Activated naive CD8-positive, alpha-beta T cell treated with anti-CD3 and anti-CD28 coated beads, Interleukin-2, amount 50 U/mL, for 16 hours (primary cell): ENCODE measurements around the gene DNAJA4.
"Not testable (repeated sequence)": the region's sequence is repeated elsewhere in the genome, so short reads cannot be mapped to it uniquely, and the experiment has no call there.

Source experiments
- DNase-seq: peaks from one replicate; pipeline ENCODE4 v3.0.0-alpha.2; 2020; ENCODE audit warnings: low read depth, low spot score

The DNAJA4 gene

GRCh38 chr15:78244101-78244500 is 20.3 kb upstream of the DNAJA4 start:
- no peak for DNase-seq

- DNase-seq = no peak
Measured at GRCh38 chr15:78244893-78245292, 19.5 kb upstream of the DNAJA4 start.

GRCh38 chr15:78245392-78245791 is 19.0 kb upstream of the DNAJA4 start:
- DNase-seq = not testable (repeated sequence)

GRCh38 chr15:78245976-78246620 is 18.3 kb upstream of the DNAJA4 start:
- DNase-seq = not testable (repeated sequence)

- no peak for DNase-seq
Measured at GRCh38 chr15:78247911-78248310, 16.5 kb upstream of the DNAJA4 start.

GRCh38 chr15:78249131-78249530 is 15.2 kb upstream of the DNAJA4 start:
- DNase-seq = no peak

- no peak for DNase-seq
Measured at GRCh38 chr15:78251136-78251535, 13.2 kb upstream of the DNAJA4 start.

GRCh38 chr15:78255421-78256043 is 8.8 kb upstream of the DNAJA4 start:
- DNase-seq = no peak

- no peak for DNase-seq
Measured at GRCh38 chr15:78256044-78256437, 8.3 kb upstream of the DNAJA4 start.

GRCh38 chr15:78257681-78258080 is 6.7 kb upstream of the DNAJA4 start:
- no peak for DNase-seq

GRCh38 chr15:78259232-78259631 is 5.1 kb upstream of the DNAJA4 start:
- no peak for DNase-seq

- no peak for DNase-seq
Measured at GRCh38 chr15:78260489-78260888, 3.9 kb upstream of the DNAJA4 start.

GRCh38 chr15:78261062-78261461 is 3.3 kb upstream of the DNAJA4 start:
- no peak for DNase-seq

- no peak for DNase-seq
Measured at GRCh38 chr15:78263351-78263781, 996 bp upstream of the DNAJA4 start.

- no peak for DNase-seq
Measured at GRCh38 chr15:78263907-78264303, 457 bp upstream of the DNAJA4 start.

GRCh38 chr15:78265137-78265460 is 737 bp downstream of the DNAJA4 start:
- no peak for DNase-seq

GRCh38 chr15:78265752-78266224 is 1.4 kb downstream of the DNAJA4 start:
- no peak for DNase-seq

- no peak for DNase-seq
Measured at GRCh38 chr15:78266229-78266628, 1.9 kb downstream of the DNAJA4 start.

GRCh38 chr15:78266806-78267205 is 2.4 kb downstream of the DNAJA4 start:
- no peak for DNase-seq

GRCh38 chr15:78272316-78272715 is 8.0 kb downstream of the DNAJA4 start:
- DNase-seq = no peak

GRCh38 chr15:78272776-78273175 is 8.4 kb downstream of the DNAJA4 start:
- no peak for DNase-seq

GRCh38 chr15:78274994-78275393 is 10.6 kb downstream of the DNAJA4 start:
- no peak for DNase-seq

- DNase-seq = no peak
Measured at GRCh38 chr15:78276064-78276943, 11.9 kb downstream of the DNAJA4 start.
